ENCODE data around the gene GNA12.
"Not testable (repeated sequence)": the region's sequence is repeated elsewhere in the genome, so short reads cannot be mapped to it uniquely, and the experiment has no call there.

- not testable (repeated sequence) for TF ChIP-seq EZH2phosphoT487 (IDR thresholded peaks at IDR 0.05; ENCODE audit: low read depth, severe bottlenecking, unreplicated experiment); EZH2 (IDR thresholded peaks at IDR 0.05; ENCODE audit: borderline replicate concordance)
- TF ChIP-seq, protein P1, sequence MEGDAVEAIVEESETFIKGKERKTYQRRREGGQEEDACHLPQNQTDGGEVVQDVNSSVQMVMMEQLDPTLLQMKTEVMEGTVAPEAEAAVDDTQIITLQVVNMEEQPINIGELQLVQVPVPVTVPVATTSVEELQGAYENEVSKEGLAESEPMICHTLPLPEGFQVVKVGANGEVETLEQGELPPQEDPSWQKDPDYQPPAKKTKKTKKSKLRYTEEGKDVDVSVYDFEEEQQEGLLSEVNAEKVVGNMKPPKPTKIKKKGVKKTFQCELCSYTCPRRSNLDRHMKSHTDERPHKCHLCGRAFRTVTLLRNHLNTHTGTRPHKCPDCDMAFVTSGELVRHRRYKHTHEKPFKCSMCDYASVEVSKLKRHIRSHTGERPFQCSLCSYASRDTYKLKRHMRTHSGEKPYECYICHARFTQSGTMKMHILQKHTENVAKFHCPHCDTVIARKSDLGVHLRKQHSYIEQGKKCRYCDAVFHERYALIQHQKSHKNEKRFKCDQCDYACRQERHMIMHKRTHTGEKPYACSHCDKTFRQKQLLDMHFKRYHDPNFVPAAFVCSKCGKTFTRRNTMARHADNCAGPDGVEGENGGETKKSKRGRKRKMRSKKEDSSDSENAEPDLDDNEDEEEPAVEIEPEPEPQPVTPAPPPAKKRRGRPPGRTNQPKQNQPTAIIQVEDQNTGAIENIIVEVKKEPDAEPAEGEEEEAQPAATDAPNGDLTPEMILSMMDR (IDR thresholded peaks at IDR 0.05; ENCODE audit: poor library complexity): not testable (repeated sequence)
These were observed 106.9 kb downstream of the GNA12 start for GRCh38 chr7:2737005-2737743.

All from hepatocyte (in vitro differentiated cells).